ENCODE data around the gene CMC2. TPM values are rescaled to one million over a fixed set of nuclear protein-coding genes. Genes with fewer than 3 reads are reported as not detected.
A peak's percentile ranks its signal among the peaks of the same experiment; 100 is the strongest.

Gene CMC2
- total and polyA plus RNA-seq, 8 donors = 10.4 to 149 (median 80.6) TPM

DNA sequence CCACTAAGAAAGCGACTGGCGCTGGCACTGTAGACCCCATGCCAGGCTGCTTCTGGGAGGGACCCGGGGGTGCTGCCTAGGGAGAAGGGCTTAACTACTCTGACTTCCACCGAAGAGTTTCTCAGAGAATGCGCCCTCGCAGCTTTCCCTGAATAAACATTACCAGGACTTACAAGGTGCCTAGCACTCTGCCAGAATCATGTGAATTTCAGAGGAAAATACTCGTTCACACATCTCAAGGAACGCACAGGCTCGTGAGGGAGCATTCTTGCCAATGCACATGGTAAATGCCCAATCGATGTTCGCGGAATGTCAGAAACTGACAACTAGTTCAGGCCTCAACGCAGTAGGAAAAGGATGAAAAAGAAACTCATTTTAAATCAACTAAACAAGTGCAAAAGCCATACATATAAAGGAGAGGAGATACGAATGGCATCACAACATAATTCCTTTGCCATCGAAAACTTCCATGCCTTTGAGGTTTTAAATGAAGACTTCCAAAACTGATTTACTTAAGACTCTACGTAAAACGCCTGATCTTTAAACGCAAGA lies 999 bp downstream of the CMC2 start:
- H3K27ac ChIP-seq = peak overlapping the region; percentile 26 to 99 (median 96)
- H3K9me3 ChIP-seq = no peaks in the 10 kb centered on the region
- H3K27me3 ChIP-seq = no peaks in the 10 kb centered on the region
- intact Hi-C loops (cut with DNase I; ENCODE audit: low total_unique reads) = no loop called here
- TF ChIP-seq POLR2AphosphoS5 (IDR thresholded peaks at IDR 0.05) = no peak
- TF ChIP-seq EP300 (IDR thresholded peaks at IDR 0.05) = no peak
- no peaks in the 10 kb centered on the region for H3K36me3 ChIP-seq
- peak in 1 of 2 donors; percentile 42 for DNase-seq
- H3K4me3 ChIP-seq = peak overlapping the region; percentile 68 to 90 (median 88)
- H3K4me1 ChIP-seq = peaks cover 28 to 42% (median 39%) of the 10 kb centered on the region in 4 donors
- 10 to 18% (median 13%) methylated on average over 18 of the region's 18 CpGs for WGBS, 5 donors

- no peaks in the 10 kb centered on the region for H3K36me3 ChIP-seq
- TF ChIP-seq EP300 (IDR thresholded peaks at IDR 0.05) (no peak), CTCF (IDR thresholded peaks at IDR 0.05) (peak in 5 of 7 experiments; percentile 28 to 69 (median 56))
- 19 to 41% (median 26%) methylated on average over 14 of the region's 14 CpGs for WGBS, 5 donors
- H3K27ac ChIP-seq = peak overlapping the region; percentile 69 to 99 (median 96)
- H3K9me3 ChIP-seq = no peaks in the 10 kb centered on the region
- no peaks in the 10 kb centered on the region for H3K27me3 ChIP-seq
- DNase-seq = peak in 1 of 2 donors; percentile 83
- H3K4me1 ChIP-seq = peaks cover 28 to 42% (median 39%) of the 10 kb centered on the region in 4 donors
- H3K4me3 ChIP-seq = peak overlapping the region; percentile 2 to 90 (median 76)
- intact Hi-C loops (cut with DNase I; ENCODE audit: low total_unique reads) = no loop called here
Measured at GRCh38 chr16:81004646-81005353, 1.9 kb downstream of the CMC2 start.

- Histone ChIP-seq H3K4me1 (peaks cover 28 to 42% (median 40%) of the 10 kb centered on the region in 4 donors), H3K4me3 (peak overlapping the region; percentile 2 to 90 (median 76)), H3K36me3 (no peaks in the 10 kb centered on the region), H3K9me3 (no peaks in the 10 kb centered on the region), H3K27ac (peak overlapping the region; percentile 30 to 99 (median 96)), H3K27me3 (no peaks in the 10 kb centered on the region)
- 51 to 66% (median 55%) methylated on average over 11 of the region's 11 CpGs for WGBS, 5 donors
- no peak for TF ChIP-seq POLR2AphosphoS5 (IDR thresholded peaks at IDR 0.05)
- no peak for TF ChIP-seq EP300 (IDR thresholded peaks at IDR 0.05)
- TF ChIP-seq POLR2A (IDR thresholded peaks at IDR 0.05) = no peak
- TF ChIP-seq CTCF (IDR thresholded peaks at IDR 0.05) = no peak
- DNase-seq = no peak
- intact Hi-C loops (cut with DNase I; ENCODE audit: low total_unique reads) = no loop called here
Measured at GRCh38 chr16:81003610-81004460, 2.9 kb downstream of the CMC2 start.

- Histone ChIP-seq H3K36me3 (no peaks in the 10 kb centered on the region), H3K27ac (peak overlapping the region in 2 of 5 donors; percentile 96 to 99), H3K9me3 (no peaks in the 10 kb centered on the region), H3K27me3 (no peaks in the 10 kb centered on the region), H3K4me3 (no peak overlapping the region), H3K4me1 (peaks cover 33 to 45% (median 38%) of the 10 kb centered on the region in 4 donors)
- intact Hi-C loops (cut with DNase I; ENCODE audit: low total_unique reads) = no loop called here
- no peak for DNase-seq
- TF ChIP-seq POLR2AphosphoS5 (IDR thresholded peaks at IDR 0.05) (no peak), EP300 (IDR thresholded peaks at IDR 0.05) (no peak), POLR2A (IDR thresholded peaks at IDR 0.05) (no peak)
- 51 to 63% (median 57%) methylated on average over 4 of the region's 4 CpGs for WGBS, 5 donors
Measured at GRCh38 chr16:81003064-81003463, 3.6 kb downstream of the CMC2 start.

- TF ChIP-seq EP300 (IDR thresholded peaks at IDR 0.05) (no peak), CTCF (IDR thresholded peaks at IDR 0.05) (no peak), POLR2A (IDR thresholded peaks at IDR 0.05) (no peak), POLR2AphosphoS5 (IDR thresholded peaks at IDR 0.05) (no peak)
- Histone ChIP-seq H3K4me1 (peaks cover 29 to 59% (median 49%) of the 10 kb centered on the region in 4 donors), H3K27me3 (no peaks in the 10 kb centered on the region), H3K36me3 (no peaks in the 10 kb centered on the region), H3K27ac (no peak overlapping the region), H3K9me3 (no peaks in the 10 kb centered on the region), H3K4me3 (no peak overlapping the region)
- WGBS, 5 donors = 65 to 77% (median 71%) methylated on average over 5 of the region's 5 CpGs
- DNase-seq = no peak
- intact Hi-C loops (cut with DNase I; ENCODE audit: low total_unique reads) = no loop called here
Measured at GRCh38 chr16:81001330-81001729, 5.4 kb downstream of the CMC2 start.
